GM11168 (cell line): ENCODE data around the gene NUMBL.

Source experiments
- in situ Hi-C: fragments of 300-500 bp; cut with MboI; formaldehyde crosslinking; loops from one replicate; pipeline ENCODE4 v1.12.0; 2022; ENCODE audit warnings: low sequenced_read_pairs; ENCODE audit not compliant: unreplicated experiment

The NUMBL gene

DNA sequence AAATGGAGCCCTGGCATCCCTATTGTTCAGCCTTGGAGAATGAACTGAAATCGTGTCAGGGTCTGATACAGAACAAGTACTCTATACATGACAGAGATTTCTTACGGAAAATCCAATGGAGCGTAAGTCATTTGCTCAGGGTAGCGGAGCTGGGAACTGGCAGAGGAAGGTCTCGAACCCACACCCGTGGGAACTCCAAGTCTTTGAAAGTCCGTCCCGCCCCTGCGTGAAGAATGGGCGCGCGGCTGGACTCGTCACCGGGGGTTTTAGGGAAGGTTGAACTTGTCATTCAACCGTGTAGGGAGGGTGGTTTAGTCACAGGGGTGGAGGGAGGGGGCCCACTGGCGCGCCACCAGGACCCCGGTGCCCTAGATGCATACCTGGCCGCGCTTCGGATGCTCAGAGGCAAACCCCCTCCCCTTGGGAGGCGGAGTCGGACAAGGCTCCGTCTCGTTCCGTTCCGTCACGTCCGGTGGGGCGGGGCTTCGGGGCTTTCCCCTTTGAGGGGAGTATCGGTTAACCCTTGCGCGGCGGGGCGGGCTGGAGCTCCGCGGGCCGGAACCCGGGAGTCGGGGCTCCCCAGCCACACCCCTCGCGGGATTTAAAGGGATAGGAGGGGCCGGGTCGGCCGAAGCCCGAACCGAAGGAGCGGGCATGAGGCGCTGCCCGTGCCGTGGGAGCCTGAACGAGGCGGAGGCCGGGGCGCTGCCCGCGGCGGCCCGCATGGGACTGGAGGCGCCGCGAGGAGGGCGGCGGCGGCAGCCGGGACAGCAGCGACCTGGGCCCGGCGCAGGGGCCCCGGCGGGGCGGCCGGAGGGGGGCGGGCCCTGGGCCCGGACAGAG is 26.3 kb upstream of the NUMBL start, which contains the start of the genes COQ8B and ITPKC:
Gene COQ8B, minus strand, starts transcription at position 405 of the 843 bp plus-strand sequence. CDS start 2,254 bp downstream, outside the sequence.
Gene ITPKC, plus strand, starts transcription at position 631 of the 843 bp plus-strand sequence. Its CDS starts 24 bp downstream, at position 655.
- in situ Hi-C loops, result no loop called here

GRCh38 chr19:40716031-40716481 is 25.6 kb upstream of the NUMBL start:
- in situ Hi-C loops, result no loop called here

GRCh38 chr19:40714441-40715299 is 24.2 kb upstream of the NUMBL start:
- in situ Hi-C loops, result no loop called here

- in situ Hi-C loops, result no loop called here
These were observed 23.5 kb upstream of the NUMBL start for GRCh38 chr19:40713939-40714338.

- in situ Hi-C loops, result no loop called here
These were observed 19.4 kb upstream of the NUMBL start for GRCh38 chr19:40709817-40710216.

GRCh38 chr19:40707615-40708014 is 17.2 kb upstream of the NUMBL start:
- in situ Hi-C loops, result no loop called here

DNA sequence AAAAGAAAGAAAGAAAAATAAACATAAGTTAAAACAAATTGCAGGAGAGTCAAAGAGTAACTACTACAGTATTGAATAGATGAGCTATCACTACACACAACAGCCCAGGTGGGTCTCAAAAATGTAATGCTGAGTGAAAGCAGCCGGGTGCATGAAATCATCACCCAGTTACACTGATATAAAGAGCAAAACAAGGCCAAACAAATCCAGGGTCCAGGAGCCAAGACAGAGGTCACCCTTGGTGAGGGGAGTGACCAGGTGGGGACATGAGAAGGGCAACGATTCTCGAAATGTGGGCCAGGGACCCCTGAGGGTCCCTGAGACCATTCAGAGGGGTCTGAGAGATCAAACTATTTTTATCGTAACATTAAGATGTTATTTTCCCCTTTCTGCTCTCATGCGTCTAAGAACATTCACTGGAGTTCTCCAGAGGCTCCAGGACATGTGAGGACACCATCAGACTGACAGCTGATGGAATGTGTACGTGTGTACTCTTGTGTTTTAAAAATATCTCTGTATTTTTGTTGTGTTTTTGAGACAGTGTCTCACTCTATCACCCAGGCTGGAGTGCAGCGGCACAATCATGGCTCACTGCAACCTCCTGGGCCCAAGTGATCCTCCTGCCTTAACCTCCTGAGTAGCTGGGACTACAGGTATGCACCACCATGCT is 15.6 kb upstream of the NUMBL start:
- in situ Hi-C loops, result no loop called here

DNA sequence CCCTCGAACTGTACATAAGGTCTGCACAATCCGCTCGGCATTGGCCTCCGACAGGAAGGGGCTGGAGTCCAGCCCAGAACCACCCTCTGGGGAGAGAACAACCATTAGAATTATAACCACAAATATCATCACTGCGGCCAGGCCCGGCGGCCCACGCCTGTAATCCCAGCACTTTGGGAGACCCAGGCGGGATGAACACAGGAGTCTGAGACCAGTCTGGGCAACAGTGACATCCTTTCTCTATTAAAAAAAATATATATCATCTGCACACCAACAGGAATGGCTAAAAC is 14.9 kb upstream of the NUMBL start:
- in situ Hi-C loops, result no loop called here

GRCh38 chr19:40704491-40705361 is 14.3 kb upstream of the NUMBL start:
- in situ Hi-C loops, result no loop called here

DNA sequence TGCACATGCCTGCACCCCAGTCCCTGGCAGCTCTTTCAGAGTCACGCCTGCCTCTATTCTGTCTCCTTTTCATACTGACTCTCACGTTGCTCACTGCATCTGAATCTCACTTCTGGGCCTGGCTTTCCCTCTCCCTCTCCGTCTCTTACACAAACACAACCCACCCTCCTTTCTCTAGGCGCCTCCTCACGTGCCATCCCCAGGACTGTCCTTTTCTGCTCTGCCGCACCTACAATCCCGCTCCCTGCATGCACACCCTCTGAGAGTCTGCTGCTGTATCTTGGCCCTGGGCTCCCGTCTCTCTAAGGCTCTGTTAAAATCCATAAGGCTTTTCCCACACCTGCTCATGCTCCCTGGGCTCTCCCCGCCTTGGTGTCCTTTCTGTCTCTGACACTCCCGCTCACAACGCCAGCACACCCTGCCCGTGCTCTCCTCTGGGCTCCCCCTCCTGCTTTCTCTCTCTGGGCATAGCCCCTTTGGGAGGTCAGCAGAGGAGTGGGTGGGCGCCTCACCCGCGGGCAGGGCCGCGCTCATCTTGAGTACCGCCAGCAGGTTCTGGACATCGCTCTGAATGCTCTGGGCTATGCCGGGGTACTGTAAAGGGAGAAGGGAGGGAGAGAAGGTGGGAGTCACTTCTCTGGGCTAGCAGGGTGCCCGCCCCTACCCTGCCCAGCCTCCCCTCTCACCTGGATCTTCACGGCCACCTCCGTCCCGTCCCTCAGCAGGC is 12.7 kb upstream of the NUMBL start:
- in situ Hi-C loops, result no loop called here

- in situ Hi-C loops, result no loop called here
These were observed 12.0 kb upstream of the NUMBL start for GRCh38 chr19:40702337-40703012.

GRCh38 chr19:40701758-40702157 is 11.3 kb upstream of the NUMBL start:
- in situ Hi-C loops, result no loop called here

DNA sequence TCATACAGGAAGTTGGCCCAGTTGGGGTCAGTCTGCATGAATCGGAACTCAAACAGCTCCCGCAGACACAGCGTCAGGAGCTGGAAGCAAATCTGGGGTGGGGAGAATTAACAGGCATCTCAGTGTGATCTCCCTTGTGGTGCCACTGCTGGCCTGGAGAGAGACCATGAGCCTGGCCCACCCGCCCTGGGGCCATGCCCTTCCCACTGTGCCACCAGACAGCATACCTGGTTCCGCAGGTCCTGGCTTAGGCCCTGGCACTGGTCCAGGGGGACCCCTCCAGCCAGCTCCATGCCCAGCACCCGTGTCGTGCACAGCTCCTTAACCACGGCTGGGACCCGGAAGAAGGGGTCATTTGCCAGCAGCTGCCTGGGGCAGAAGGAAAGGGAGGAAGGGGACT is 9.6 kb upstream of the NUMBL start:
- in situ Hi-C loops, result no loop called here

DNA sequence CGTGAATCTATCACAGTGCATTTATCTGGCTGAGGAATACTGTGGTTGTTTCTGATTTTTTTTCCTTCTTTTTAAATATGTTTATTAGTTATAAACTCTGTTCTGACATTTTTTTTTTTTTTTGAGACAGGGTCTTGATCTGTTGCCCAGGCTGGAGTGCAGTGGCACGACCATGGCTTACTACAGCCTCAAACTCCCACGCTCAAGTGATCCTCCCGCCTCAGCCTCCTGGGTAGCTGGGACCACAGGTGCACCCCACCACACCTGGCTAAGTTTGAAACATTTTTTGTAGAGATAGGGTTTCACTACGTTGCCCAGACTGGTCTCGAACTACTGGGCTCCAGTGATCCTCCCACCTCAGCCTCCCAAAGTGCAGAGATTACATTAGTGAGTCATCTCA is 6.6 kb upstream of the NUMBL start:
- in situ Hi-C loops, result no loop called here

DNA sequence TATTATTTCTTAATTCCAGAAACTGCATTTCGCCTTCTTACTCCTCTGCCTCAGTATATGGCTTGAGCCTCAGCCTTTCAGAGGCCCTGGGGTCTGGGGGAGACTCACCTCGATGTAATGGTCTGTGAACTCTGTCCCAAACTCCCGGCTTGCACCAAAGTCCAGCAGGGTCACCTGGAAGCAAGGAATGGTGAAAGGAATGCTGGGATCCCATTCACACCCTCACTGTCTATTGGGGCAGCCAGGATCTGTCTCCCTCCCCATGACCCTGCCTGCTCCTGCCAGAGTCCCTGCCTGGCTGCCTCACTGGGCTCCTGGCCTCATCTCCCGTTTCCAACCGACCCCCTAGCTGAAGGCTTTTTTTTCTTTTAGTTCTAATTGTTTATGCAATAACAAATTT is 5.4 kb upstream of the NUMBL start:
- in situ Hi-C loops, result no loop called here

DNA sequence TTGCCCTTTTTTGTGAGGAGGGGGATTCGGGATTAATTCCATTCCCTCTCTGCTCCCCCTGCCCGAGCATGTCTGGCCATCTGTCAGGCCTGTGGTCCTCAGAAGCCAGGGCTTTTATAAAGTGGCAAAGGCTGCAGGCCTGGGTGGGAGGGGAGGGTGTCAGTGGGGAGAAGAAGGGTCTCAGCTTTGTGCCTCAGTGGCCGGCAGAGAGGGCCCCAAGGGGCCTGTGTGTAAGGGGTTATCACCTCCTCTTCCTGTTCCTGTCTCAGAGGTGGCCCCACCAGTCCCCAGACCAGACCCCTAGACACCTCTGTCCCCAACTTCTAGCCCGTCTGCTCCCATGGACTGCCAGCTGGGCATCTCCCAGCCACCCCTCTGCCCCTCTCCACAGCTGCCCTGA is 3.4 kb upstream of the NUMBL start:
- in situ Hi-C loops, result no loop called here

DNA sequence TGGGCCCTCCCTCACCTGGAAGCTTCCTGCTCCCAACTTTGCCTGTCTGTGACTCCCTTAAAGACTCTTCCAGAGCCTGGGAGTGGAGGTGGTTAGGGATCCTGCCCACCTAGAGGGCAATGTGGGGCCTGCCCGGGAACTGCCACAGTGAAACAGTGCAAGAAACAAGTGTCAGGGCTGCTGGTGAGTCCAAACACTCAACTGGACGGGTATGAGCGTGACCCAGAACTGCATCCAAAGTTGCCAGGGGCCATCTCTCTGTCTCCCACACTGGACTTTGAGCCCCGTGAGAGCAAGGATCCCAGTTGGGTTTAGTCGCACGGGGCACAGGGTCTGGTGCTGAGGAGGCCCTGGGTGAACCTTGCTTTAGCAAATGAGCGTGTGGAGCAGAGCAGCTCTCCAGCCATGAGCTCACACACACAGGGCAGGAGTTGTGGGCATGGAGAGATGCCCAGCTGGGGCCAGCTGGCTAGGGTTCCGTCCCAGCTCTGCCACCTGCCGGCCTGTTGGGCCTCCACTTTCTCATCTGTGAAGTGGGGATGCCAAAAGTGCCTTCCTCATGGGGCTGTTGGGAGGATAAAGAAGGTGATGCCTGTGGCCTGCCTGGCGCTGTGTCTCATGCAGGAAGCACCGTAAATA is 2.8 kb upstream of the NUMBL start:
- in situ Hi-C loops, result no loop called here

DNA sequence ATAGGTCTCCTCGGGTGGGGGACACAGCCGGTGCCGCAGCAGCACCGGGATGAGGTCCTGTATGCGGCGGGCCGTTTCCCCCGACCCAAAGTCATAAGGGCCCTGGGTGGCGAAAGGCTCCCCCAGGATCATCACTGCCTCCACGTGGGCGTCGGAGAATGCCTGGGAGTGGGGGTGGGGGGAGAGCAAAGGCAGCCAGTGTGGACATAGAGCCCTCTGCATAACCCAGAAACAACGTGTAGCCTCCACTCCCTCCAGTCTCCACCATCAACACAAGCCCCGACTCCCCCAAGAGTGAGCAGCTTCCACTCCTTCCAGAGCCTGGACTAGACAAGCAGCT is 1.7 kb upstream of the NUMBL start:
- in situ Hi-C loops, result no loop called here
